NCI-H1048 (cell line): ENCODE measurements around the gene CLK3.
"Not testable (repeated sequence)": the region's sequence is repeated elsewhere in the genome, so short reads cannot be mapped to it uniquely, and the experiment has no call there.

Experiments used
- DNase-seq: peaks from one replicate; lab custom pipeline; 2025; lab: John Stamatoyannopoulos, UW

Gene CLK3

GRCh38 chr15:74620636-74621545 lies 5.3 kb downstream of the CLK3 start:
- DNase-seq: no peak

GRCh38 chr15:74621546-74621920 lies 5.9 kb downstream of the CLK3 start:
- DNase-seq: no peak

GRCh38 chr15:74621936-74622335 lies 6.3 kb downstream of the CLK3 start:
- DNase-seq: no peak

GRCh38 chr15:74622758-74623157 lies 7.1 kb downstream of the CLK3 start:
- no peak for DNase-seq

GRCh38 chr15:74624020-74624602 lies 8.5 kb downstream of the CLK3 start:
- no peak for DNase-seq

- DNase-seq: no peak
Observed at GRCh38 chr15:74625693-74626092, 10.1 kb downstream of the CLK3 start.

GRCh38 chr15:74626336-74626735 lies 10.7 kb downstream of the CLK3 start:
- DNase-seq: no peak

GRCh38 chr15:74626752-74627692 lies 11.4 kb downstream of the CLK3 start:
- DNase-seq: no peak

GRCh38 chr15:74627766-74628165 lies 12.1 kb downstream of the CLK3 start:
- no peak for DNase-seq

- DNase-seq: no peak
Observed at GRCh38 chr15:74628199-74628598, 12.6 kb downstream of the CLK3 start.

GRCh38 chr15:74628949-74629348 lies 13.3 kb downstream of the CLK3 start:
- DNase-seq: no peak

GRCh38 chr15:74629696-74630095 lies 14.1 kb downstream of the CLK3 start:
- DNase-seq: not testable (repeated sequence)

GRCh38 chr15:74630284-74631086 lies 14.8 kb downstream of the CLK3 start:
- DNase-seq: no peak

- no peak for DNase-seq
Observed at GRCh38 chr15:74631087-74631385, 15.4 kb downstream of the CLK3 start.

GRCh38 chr15:74631408-74631807 lies 15.8 kb downstream of the CLK3 start:
- no peak for DNase-seq

- no peak for DNase-seq
Observed at GRCh38 chr15:74631935-74632560, 16.4 kb downstream of the CLK3 start.

- DNase-seq: no peak
Observed at GRCh38 chr15:74632601-74633000, 17.0 kb downstream of the CLK3 start.

GRCh38 chr15:74633781-74634180 lies 18.1 kb downstream of the CLK3 start:
- DNase-seq: no peak

GRCh38 chr15:74635228-74635627 lies 19.6 kb downstream of the CLK3 start:
- no peak for DNase-seq

- DNase-seq: no peak
Observed at GRCh38 chr15:74636984-74637383, 21.3 kb downstream of the CLK3 start.

- no peak for DNase-seq
Observed at GRCh38 chr15:74641151-74641550, 25.5 kb downstream of the CLK3 start.
